ENCODE measurements around the gene TMEM144.

The TMEM144 gene

GRCh38 chr4:158299459-158300007, 89.2 kb downstream of the TMEM144 start:
- no peak for DNase-seq (ENCODE audit: low spot score)

- DNase-seq (ENCODE audit: low spot score) = no peak
Measured at GRCh38 chr4:158300012-158300411, 89.7 kb downstream of the TMEM144 start.

- DNase-seq (ENCODE audit: low spot score) = no peak
Measured at GRCh38 chr4:158302076-158302866, 92.0 kb downstream of the TMEM144 start.

GRCh38 chr4:158304694-158305093, 94.4 kb downstream of the TMEM144 start:
- no peak for DNase-seq (ENCODE audit: low spot score)
